GM12878 (cell line): ENCODE measurements around the gene TCF7.

Experiments
- KAT2A ChIP-seq: conservative IDR thresholded peaks from 2 replicates; pipeline ENCODE4 v1.6.1; 2011; ENCODE audit warnings: low read depth, low read length; ENCODE audit not compliant: control insufficient read depth
- TF ChIP-seq, protein P1 (sequence below), 3 experiments: IDR thresholded peaks in 2 of 3; conservative IDR thresholded peaks in 1 of 3; 2 replicates each; pipeline ENCODE4 v1.5.1; 2011; ENCODE audit warnings: low read depth in 3 of 3, low read length in 3 of 3, mild to moderate bottlenecking in 3 of 3, control low read depth in 2 of 3, moderate library complexity in 2 of 3, inconsistent platforms in 1 of 3, mixed read lengths in 1 of 3; ENCODE audit not compliant: control insufficient read depth in 2 of 3, insufficient read depth in 1 of 3; ENCODE audit errors: extremely low read depth in 1 of 3

- no peak for TF ChIP-seq KAT2A
- TF ChIP-seq, protein P1, sequence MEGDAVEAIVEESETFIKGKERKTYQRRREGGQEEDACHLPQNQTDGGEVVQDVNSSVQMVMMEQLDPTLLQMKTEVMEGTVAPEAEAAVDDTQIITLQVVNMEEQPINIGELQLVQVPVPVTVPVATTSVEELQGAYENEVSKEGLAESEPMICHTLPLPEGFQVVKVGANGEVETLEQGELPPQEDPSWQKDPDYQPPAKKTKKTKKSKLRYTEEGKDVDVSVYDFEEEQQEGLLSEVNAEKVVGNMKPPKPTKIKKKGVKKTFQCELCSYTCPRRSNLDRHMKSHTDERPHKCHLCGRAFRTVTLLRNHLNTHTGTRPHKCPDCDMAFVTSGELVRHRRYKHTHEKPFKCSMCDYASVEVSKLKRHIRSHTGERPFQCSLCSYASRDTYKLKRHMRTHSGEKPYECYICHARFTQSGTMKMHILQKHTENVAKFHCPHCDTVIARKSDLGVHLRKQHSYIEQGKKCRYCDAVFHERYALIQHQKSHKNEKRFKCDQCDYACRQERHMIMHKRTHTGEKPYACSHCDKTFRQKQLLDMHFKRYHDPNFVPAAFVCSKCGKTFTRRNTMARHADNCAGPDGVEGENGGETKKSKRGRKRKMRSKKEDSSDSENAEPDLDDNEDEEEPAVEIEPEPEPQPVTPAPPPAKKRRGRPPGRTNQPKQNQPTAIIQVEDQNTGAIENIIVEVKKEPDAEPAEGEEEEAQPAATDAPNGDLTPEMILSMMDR (IDR thresholded peaks at IDR 0.05 in 2 of 3, conservative IDR thresholded peaks at IDR 0.05 in 1 of 3; ENCODE audit: control insufficient read depth in 2 of 3, extremely low read depth in 1 of 3, insufficient read depth in 1 of 3, low read depth in 3 of 3, low read length in 3 of 3) = no peak
These were observed 28.1 kb upstream of the TCF7 start for GRCh38 chr5:134086225-134086942.
